ENCODE results near the gene ZNF516.

ZNF516 gene

DNA sequence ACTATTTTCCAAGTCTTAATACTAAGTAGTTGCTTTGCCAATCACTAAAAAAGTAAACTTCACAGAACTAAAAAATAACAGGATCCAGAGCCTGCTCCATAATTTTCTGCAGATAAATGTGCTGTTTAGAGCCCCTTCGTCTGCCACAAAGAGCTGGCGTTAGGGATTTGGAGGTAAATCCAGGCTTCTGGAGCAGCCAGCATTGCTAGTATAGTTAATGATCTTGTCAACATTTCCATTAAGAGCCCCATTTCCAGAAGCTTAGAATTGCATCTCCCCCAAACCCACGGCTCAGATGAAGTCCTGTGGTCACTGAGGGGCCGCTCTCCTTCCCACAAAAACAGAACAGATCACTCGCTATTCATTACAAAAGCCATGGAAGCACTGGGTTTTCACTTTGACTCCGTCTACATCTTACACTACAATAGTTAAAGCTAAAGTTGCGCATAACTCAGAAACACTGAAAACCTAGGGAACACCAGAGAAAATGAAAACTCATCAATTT is 41.9 kb downstream of the ZNF516 start:
- H3K23ac ChIP-seq (ENCODE audit: low read depth, low read length, poor library complexity): no peak overlapping the region
- H2AFZ ChIP-seq (ENCODE audit: low read length): no peak overlapping the region
- H3K18ac ChIP-seq (ENCODE audit: low read length): no peak overlapping the region
- no peak overlapping the region for H3K4me2 ChIP-seq (ENCODE audit: insufficient read depth, low read length, poor library complexity, severe bottlenecking)
- H4K91ac ChIP-seq (ENCODE audit: low read depth, low read length, poor library complexity): no peak overlapping the region
- H3K27ac ChIP-seq (replicated peaks; ENCODE audit: low read length): peak overlapping the region; percentile 13
- DNase-seq (ENCODE audit: low spot score): no peak
- H3K4me3 ChIP-seq (ENCODE audit: low read length in 2 of 2): no peak overlapping the region
- no peak overlapping the region for H2BK5ac ChIP-seq (ENCODE audit: low read length)
- H2BK15ac ChIP-seq (ENCODE audit: low read length): no peak overlapping the region
- no peak overlapping the region for H3K9ac ChIP-seq (ENCODE audit: low read depth, low read length, poor library complexity)
- H3K9me3 ChIP-seq (replicated peaks in 1 of 2; ENCODE audit: control insufficient read depth in 2 of 2, insufficient read depth in 1 of 2, low read depth in 1 of 2, low read length in 2 of 2): no peaks in the 10 kb centered on the region
- H3K36me3 ChIP-seq (replicated peaks in 1 of 2; ENCODE audit: control insufficient read depth in 2 of 2, insufficient read depth in 2 of 2, low read length in 2 of 2): peaks cover 0 to 2% of the 10 kb centered on the region in 2 donors
- no peaks in the 10 kb centered on the region for H3K27me3 ChIP-seq (ENCODE audit: control insufficient read depth in 3 of 3, insufficient read depth in 3 of 3, low read depth in 1 of 3, low read length in 3 of 3)
- H3K4ac ChIP-seq (ENCODE audit: low read length): no peak overlapping the region
- H2AK5ac ChIP-seq (ENCODE audit: low read depth, low read length): no peak overlapping the region
- H2BK120ac ChIP-seq (ENCODE audit: low read depth, low read length): no peak overlapping the region
- no peak overlapping the region for H2BK12ac ChIP-seq (ENCODE audit: low read length)
- H4K8ac ChIP-seq (ENCODE audit: low read depth, low read length): no peak overlapping the region
- H3K79me1 ChIP-seq (ENCODE audit: low read depth, low read length): peaks cover 7% of the 10 kb centered on the region
- no peak overlapping the region for H3K14ac ChIP-seq (ENCODE audit: low read length)
- no CpG with 5 or more reads among the region's 7 CpGs for WGBS, 2 donors (ENCODE audit: extremely low coverage in 2 of 2, insufficient read length in 2 of 2, insufficient replicate concordance in 1 of 2)
- H3K4me1 ChIP-seq (ENCODE audit: control insufficient read depth in 2 of 2, insufficient read depth in 1 of 2, low read depth in 1 of 2, low read length in 2 of 2): peaks cover 47 to 74% of the 10 kb centered on the region in 2 donors

DNA sequence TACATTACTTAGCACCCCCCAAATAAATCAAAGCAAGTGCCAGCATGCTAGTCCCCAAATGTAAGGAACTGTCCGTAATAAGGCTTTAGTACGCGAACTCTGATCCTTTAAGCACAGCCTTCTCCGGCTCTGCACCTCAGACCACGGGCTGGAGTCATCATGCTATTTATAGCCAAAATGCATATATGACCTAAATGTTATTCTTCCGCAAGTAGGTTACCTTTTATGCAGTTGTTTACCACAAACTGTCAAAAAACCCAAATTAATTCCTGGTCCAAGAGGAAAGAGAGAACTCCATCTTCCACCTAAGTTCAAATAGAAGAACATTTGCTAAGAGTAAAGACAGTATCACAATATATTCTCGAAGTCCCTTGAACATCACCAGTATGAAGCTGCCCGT is 42.7 kb downstream of the ZNF516 start:
- Histone ChIP-seq H2AFZ (ENCODE audit: low read length) (no peak overlapping the region), H4K91ac (ENCODE audit: low read depth, low read length, poor library complexity) (no peak overlapping the region), H3K9me3 (replicated peaks in 1 of 2; ENCODE audit: control insufficient read depth in 2 of 2, insufficient read depth in 1 of 2, low read depth in 1 of 2, low read length in 2 of 2) (peaks cover 0 to 2% of the 10 kb centered on the region in 2 donors), H2BK5ac (ENCODE audit: low read length) (no peak overlapping the region), H3K4ac (ENCODE audit: low read length) (no peak overlapping the region), H3K27ac (replicated peaks; ENCODE audit: low read length) (no peak overlapping the region), H3K36me3 (replicated peaks in 1 of 2; ENCODE audit: control insufficient read depth in 2 of 2, insufficient read depth in 2 of 2, low read length in 2 of 2) (peaks cover 2 to 4% of the 10 kb centered on the region in 2 donors), H3K14ac (ENCODE audit: low read length) (no peak overlapping the region), H4K8ac (ENCODE audit: low read depth, low read length) (no peak overlapping the region), H2BK12ac (ENCODE audit: low read length) (no peak overlapping the region), H3K79me1 (ENCODE audit: low read depth, low read length) (peaks cover 10% of the 10 kb centered on the region), H3K4me2 (ENCODE audit: insufficient read depth, low read length, poor library complexity, severe bottlenecking) (peak overlapping the region; percentile 84), H3K9ac (ENCODE audit: low read depth, low read length, poor library complexity) (no peak overlapping the region), H2BK15ac (ENCODE audit: low read length) (no peak overlapping the region), H2BK120ac (ENCODE audit: low read depth, low read length) (no peak overlapping the region), H2AK5ac (ENCODE audit: low read depth, low read length) (no peak overlapping the region), H3K18ac (ENCODE audit: low read length) (no peak overlapping the region), H3K4me1 (ENCODE audit: control insufficient read depth in 2 of 2, insufficient read depth in 1 of 2, low read depth in 1 of 2, low read length in 2 of 2) (peaks cover 50 to 74% of the 10 kb centered on the region in 2 donors), H3K27me3 (ENCODE audit: control insufficient read depth in 3 of 3, insufficient read depth in 3 of 3, low read depth in 1 of 3, low read length in 3 of 3) (no peaks in the 10 kb centered on the region), H3K23ac (ENCODE audit: low read depth, low read length, poor library complexity) (no peak overlapping the region), H3K4me3 (ENCODE audit: low read length in 2 of 2) (peak overlapping the region in 1 of 2 donors; percentile 46)
- WGBS, 2 donors (ENCODE audit: extremely low coverage in 2 of 2, insufficient read length in 2 of 2, insufficient replicate concordance in 1 of 2): no CpG with 5 or more reads among the region's 8 CpGs
- no peak for DNase-seq (ENCODE audit: low spot score)

DNA sequence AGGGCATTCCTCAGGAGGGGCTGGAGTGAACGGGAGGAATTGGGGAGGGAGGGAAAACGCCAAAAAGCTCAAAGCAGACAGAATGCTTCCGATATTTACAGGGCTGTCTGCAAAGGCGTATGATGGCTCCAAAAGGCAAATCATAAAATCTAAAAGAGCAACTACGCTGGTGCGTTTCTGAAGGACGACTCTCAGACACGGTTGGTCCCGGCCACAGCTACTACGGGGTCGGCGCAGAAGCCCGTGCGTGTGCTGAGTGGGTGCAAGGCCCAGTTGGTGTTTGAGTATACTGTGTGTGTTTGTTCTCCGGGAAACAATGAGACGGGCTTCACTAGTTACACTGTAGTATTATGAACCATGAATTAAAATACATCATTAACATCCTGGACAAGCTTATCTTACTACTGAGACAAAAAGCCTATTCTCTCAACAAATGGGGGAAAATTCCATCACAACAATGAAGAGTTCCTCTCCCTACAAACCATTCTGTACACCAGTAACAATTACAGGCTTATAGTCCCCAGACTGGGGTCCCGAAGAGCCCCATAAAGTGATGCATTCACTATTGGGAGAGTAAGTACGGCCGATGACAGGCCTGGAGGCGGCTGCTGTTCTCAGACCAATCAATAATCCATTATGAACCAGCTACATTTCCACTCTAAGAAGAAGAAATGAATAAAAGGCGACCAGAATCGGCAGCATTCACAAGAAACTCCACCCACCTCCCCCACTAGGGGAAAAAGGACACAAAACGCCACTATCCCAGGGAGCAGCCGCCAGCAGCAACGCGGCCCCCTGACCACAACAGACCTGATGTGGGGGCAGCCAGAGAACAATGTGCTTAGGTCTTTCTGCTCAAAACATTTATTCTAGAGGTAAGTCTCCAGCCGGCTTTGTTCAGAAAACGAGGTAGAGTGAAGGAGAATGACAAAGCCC is 43.4 kb downstream of the ZNF516 start:
- Histone ChIP-seq H3K4me1 (ENCODE audit: control insufficient read depth in 2 of 2, insufficient read depth in 1 of 2, low read depth in 1 of 2, low read length in 2 of 2) (peaks cover 50 to 71% of the 10 kb centered on the region in 2 donors), H4K8ac (ENCODE audit: low read depth, low read length) (no peak overlapping the region), H2AFZ (ENCODE audit: low read length) (peak overlapping the region; percentile 65), H3K9ac (ENCODE audit: low read depth, low read length, poor library complexity) (peak overlapping the region; percentile 71), H3K4ac (ENCODE audit: low read length) (no peak overlapping the region), H3K36me3 (replicated peaks in 1 of 2; ENCODE audit: control insufficient read depth in 2 of 2, insufficient read depth in 2 of 2, low read length in 2 of 2) (peaks cover 2 to 7% of the 10 kb centered on the region in 2 donors), H3K9me3 (replicated peaks in 1 of 2; ENCODE audit: control insufficient read depth in 2 of 2, insufficient read depth in 1 of 2, low read depth in 1 of 2, low read length in 2 of 2) (peaks cover 0 to 3% of the 10 kb centered on the region in 2 donors), H2BK120ac (ENCODE audit: low read depth, low read length) (no peak overlapping the region), H2BK5ac (ENCODE audit: low read length) (no peak overlapping the region), H2BK15ac (ENCODE audit: low read length) (no peak overlapping the region), H3K18ac (ENCODE audit: low read length) (peak overlapping the region; percentile 73), H4K91ac (ENCODE audit: low read depth, low read length, poor library complexity) (no peak overlapping the region), H3K4me3 (ENCODE audit: low read length in 2 of 2) (peak overlapping the region; percentile 40 to 46), H3K23ac (ENCODE audit: low read depth, low read length, poor library complexity) (no peak overlapping the region), H2BK12ac (ENCODE audit: low read length) (no peak overlapping the region), H2AK5ac (ENCODE audit: low read depth, low read length) (peak overlapping the region; percentile 24), H3K14ac (ENCODE audit: low read length) (peak overlapping the region; percentile 14), H3K79me1 (ENCODE audit: low read depth, low read length) (peaks cover 14% of the 10 kb centered on the region), H3K4me2 (ENCODE audit: insufficient read depth, low read length, poor library complexity, severe bottlenecking) (peak overlapping the region; percentile 84), H3K27ac (replicated peaks; ENCODE audit: low read length) (peak overlapping the region; percentile 67), H3K27me3 (ENCODE audit: control insufficient read depth in 3 of 3, insufficient read depth in 3 of 3, low read depth in 1 of 3, low read length in 3 of 3) (no peaks in the 10 kb centered on the region)
- no CpG with 5 or more reads among the region's 28 CpGs for WGBS, 2 donors (ENCODE audit: extremely low coverage in 2 of 2, insufficient read length in 2 of 2, insufficient replicate concordance in 1 of 2)
- peak; percentile 21 for DNase-seq (ENCODE audit: low spot score)

All from neuronal stem cell (in vitro differentiated cells).